Measurements from ENCODE around the gene EVI5L.
"Not testable (repeated sequence)": the region's sequence is repeated elsewhere in the genome, so short reads cannot be mapped to it uniquely, and the experiment has no call there.

DNA sequence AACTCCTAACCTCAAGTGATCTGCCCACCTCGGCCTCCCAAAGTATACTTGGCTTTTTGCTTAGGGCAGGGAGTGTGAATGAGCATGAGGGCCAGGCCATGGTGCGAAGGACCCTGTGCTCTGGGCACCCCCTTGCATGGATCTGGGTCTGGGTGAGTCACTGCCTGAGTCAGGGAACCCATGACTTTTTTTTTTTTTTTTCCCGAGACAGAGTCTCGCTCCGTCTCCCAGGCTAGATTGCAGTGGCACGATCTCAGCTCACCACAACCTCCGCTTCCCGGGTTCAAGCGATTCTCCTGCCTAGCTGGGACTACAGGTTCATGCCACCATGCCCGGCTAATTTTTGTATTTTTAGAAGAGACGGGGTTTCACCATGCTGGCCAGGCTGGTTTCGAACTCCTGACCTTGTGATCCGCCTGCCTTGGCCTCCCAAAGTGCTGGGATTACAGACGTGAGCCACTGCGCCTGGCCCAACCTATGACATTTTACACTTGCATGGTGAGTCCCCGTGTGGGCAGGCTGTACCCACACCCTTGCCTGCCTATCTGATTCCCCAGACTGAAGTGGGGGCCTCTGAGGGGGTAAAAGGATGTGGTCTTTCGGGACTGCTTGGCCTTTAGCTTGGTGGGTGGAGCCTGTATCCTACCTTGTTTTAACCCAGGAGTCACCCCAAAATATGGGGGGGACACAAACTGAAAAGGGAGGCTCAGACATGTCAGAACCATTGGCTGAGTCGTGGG lies 63.5 kb downstream of the EVI5L start:
- TF ChIP-seq CTCF, POLR2A (IDR thresholded peaks at IDR 0.05): not testable (repeated sequence)
